HEK293 (cell line): ENCODE results near the gene COA1.

Experiments used
- BCL11A ChIP-seq: fragments of 450-650 bp; formaldehyde crosslinking; IDR thresholded peaks from 2 replicates; pipeline ENCODE4 v1.5.1; 2016; ENCODE audit warnings: low read depth, missing biosample characterization, missing genetic modification characterization
- KLF16 ChIP-seq: fragments of 450-650 bp; formaldehyde crosslinking; IDR thresholded peaks from 2 replicates; pipeline ENCODE4 v1.5.1; 2017; ENCODE audit warnings: missing biosample characterization, missing genetic modification characterization
- ZBTB20 ChIP-seq: fragments of 450-650 bp; formaldehyde crosslinking; IDR thresholded peaks from 2 replicates; pipeline ENCODE4 v1.5.1; 2016; ENCODE audit warnings: missing biosample characterization, missing genetic modification characterization
- ZBTB21 ChIP-seq: fragments of 450-650 bp; formaldehyde crosslinking; IDR thresholded peaks from 2 replicates; pipeline ENCODE4 v1.5.1; 2017; ENCODE audit warnings: missing biosample characterization, missing genetic modification characterization
- ZBTB8A ChIP-seq: fragments of 450-650 bp; formaldehyde crosslinking; IDR thresholded peaks from 2 replicates; pipeline ENCODE4 v1.5.1; 2016; ENCODE audit warnings: missing biosample characterization, missing genetic modification characterization
- ZNF221 ChIP-seq: fragments of 450-650 bp; formaldehyde crosslinking; IDR thresholded peaks from 2 replicates; pipeline ENCODE4 v1.5.1; 2017; ENCODE audit warnings: missing biosample characterization, missing genetic modification characterization, borderline replicate concordance
- ZNF24 ChIP-seq: fragments of 450-650 bp; formaldehyde crosslinking; IDR thresholded peaks from 2 replicates; pipeline ENCODE4 v1.5.1; 2016; ENCODE audit warnings: missing biosample characterization, missing genetic modification characterization
- ZNF350 ChIP-seq: fragments of 450-650 bp; formaldehyde crosslinking; IDR thresholded peaks from 2 replicates; pipeline ENCODE4 v1.5.0; 2017; ENCODE audit warnings: missing biosample characterization, mild to moderate bottlenecking, missing genetic modification characterization
- ZNF426 ChIP-seq: fragments of 450-650 bp; formaldehyde crosslinking; IDR thresholded peaks from 2 replicates; pipeline ENCODE4 v1.5.1; 2017; ENCODE audit warnings: missing biosample characterization, missing genetic modification characterization, mild to moderate bottlenecking, inconsistent platforms, moderate library complexity
- ZNF433 ChIP-seq: fragments of 450-650 bp; formaldehyde crosslinking; IDR thresholded peaks from 2 replicates; pipeline ENCODE4 v1.5.1; 2016; ENCODE audit warnings: missing biosample characterization, missing genetic modification characterization, low read depth
- ZNF510 ChIP-seq: fragments of 450-650 bp; formaldehyde crosslinking; IDR thresholded peaks from 2 replicates; pipeline ENCODE4 v1.5.1; 2018; ENCODE audit warnings: mild to moderate bottlenecking, missing genetic modification characterization, missing biosample characterization; ENCODE audit not compliant: insufficient replicate concordance
- ZNF549 ChIP-seq: fragments of 450-650 bp; IDR thresholded peaks from 2 replicates; pipeline ENCODE4 v1.5.1; 2018; ENCODE audit warnings: missing biosample characterization, missing genetic modification characterization, mild to moderate bottlenecking, inconsistent platforms, moderate library complexity
- ZNF558 ChIP-seq: fragments of 450-650 bp; formaldehyde crosslinking; IDR thresholded peaks from 2 replicates; pipeline ENCODE4 v1.5.1; 2016; ENCODE audit warnings: missing biosample characterization, missing genetic modification characterization
- ZNF677 ChIP-seq: fragments of 450-650 bp; IDR thresholded peaks from 2 replicates; pipeline ENCODE4 v1.5.0; 2018; ENCODE audit warnings: missing biosample characterization, mild to moderate bottlenecking, missing genetic modification characterization, moderate library complexity
- ZNF777 ChIP-seq: fragments of 450-650 bp; formaldehyde crosslinking; IDR thresholded peaks from 2 replicates; pipeline ENCODE4 v1.5.1; 2017; ENCODE audit warnings: missing biosample characterization, missing genetic modification characterization, borderline replicate concordance
- ZNF837 ChIP-seq: fragments of 450-650 bp; formaldehyde crosslinking; IDR thresholded peaks from 2 replicates; pipeline ENCODE4 v1.5.1; 2016; ENCODE audit warnings: missing biosample characterization, missing genetic modification characterization
- TF ChIP-seq, protein P1 (sequence below): fragments of 450-650 bp; formaldehyde crosslinking; IDR thresholded peaks from 2 replicates; pipeline ENCODE4 v1.5.1; 2016; ENCODE audit warnings: missing biosample characterization, missing genetic modification characterization
- TF ChIP-seq, protein P2 (sequence below): fragments of 450-650 bp; formaldehyde crosslinking; IDR thresholded peaks from 2 replicates; pipeline ENCODE4 v1.5.1; 2016; ENCODE audit warnings: missing biosample characterization, missing genetic modification characterization, low read depth
- TF ChIP-seq, protein P3 (sequence below): fragments of 450-650 bp; formaldehyde crosslinking; IDR thresholded peaks from 2 replicates; pipeline ENCODE4 v1.5.1; 2017; ENCODE audit warnings: missing biosample characterization, mild to moderate bottlenecking, missing genetic modification characterization, moderate library complexity
- TF ChIP-seq, protein P4 (sequence below): fragments of 450-650 bp; formaldehyde crosslinking; IDR thresholded peaks from 2 replicates; pipeline ENCODE4 v1.5.1; 2016; ENCODE audit warnings: missing biosample characterization, missing genetic modification characterization
- TF ChIP-seq, protein P5 (sequence below): fragments of 450-650 bp; formaldehyde crosslinking; IDR thresholded peaks from 2 replicates; pipeline ENCODE4 v1.5.1; 2016; ENCODE audit warnings: missing biosample characterization, missing genetic modification characterization
- TF ChIP-seq, protein P6 (sequence below): fragments of 450-650 bp; formaldehyde crosslinking; IDR thresholded peaks from 2 replicates; pipeline ENCODE4 v1.5.1; 2016; ENCODE audit warnings: missing biosample characterization, missing genetic modification characterization
- TF ChIP-seq, protein P7 (sequence below): fragments of 450-650 bp; IDR thresholded peaks from 2 replicates; pipeline ENCODE4 v1.5.1; 2018; ENCODE audit warnings: missing biosample characterization, missing genetic modification characterization
- TF ChIP-seq, protein P8 (sequence below): fragments of 450-650 bp; IDR thresholded peaks from 2 replicates; pipeline ENCODE4 v1.5.1; 2018; ENCODE audit warnings: missing biosample characterization, mild to moderate bottlenecking, missing genetic modification characterization

The COA1 gene

DNA sequence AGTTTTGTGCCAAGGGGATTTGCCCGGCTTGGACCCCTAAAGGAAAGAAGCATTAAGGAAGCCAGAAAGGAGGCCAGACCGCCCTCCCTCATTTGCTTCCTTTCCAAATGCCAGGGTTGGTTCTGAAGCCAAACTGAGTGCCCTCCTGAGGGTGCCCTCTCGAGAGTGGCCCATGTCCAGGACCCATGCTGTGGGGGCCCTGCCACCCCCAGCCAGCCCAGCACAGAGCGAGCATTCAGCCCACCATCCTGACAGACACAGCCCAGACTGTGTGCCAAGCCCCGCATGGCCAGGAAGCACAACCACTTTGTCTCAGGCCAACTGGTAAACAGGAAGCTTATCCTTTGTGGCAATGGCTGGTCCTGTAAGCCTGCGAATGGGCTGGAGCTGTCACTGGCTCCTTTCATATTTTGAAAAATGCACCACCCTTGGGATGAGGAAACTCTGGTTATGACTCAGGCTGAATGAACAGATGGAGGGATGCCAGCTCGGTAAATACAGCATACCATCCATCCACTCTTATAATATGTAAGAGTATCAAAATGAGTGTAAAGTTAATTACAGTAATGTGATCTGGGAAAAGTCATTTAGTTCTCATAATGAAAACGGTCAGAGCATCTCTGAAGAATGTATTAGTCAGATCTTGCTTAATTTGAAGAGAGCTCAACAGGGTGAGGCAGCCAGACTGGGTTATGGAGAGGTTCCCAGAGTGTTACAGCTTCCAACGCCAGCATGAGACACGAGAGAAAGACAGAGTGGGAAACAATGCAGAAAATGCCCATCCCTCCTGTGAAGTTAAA lies 81.5 kb downstream of the COA1 start (continued):
- TF ChIP-seq, protein P1, sequence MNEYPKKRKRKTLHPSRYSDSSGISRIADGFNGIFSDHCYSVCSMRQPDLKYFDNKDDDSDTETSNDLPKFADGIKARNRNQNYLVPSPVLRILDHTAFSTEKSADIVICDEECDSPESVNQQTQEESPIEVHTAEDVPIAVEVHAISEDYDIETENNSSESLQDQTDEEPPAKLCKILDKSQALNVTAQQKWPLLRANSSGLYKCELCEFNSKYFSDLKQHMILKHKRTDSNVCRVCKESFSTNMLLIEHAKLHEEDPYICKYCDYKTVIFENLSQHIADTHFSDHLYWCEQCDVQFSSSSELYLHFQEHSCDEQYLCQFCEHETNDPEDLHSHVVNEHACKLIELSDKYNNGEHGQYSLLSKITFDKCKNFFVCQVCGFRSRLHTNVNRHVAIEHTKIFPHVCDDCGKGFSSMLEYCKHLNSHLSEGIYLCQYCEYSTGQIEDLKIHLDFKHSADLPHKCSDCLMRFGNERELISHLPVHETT (tag by site-specific recombination) = peak; percentile 61; the same call in 1 of the 2 replicates
- peak; percentile 56; the same call in 1 of the 2 replicates for TF ChIP-seq ZNF24 (tag by site-specific recombination)
- TF ChIP-seq, protein P2, sequence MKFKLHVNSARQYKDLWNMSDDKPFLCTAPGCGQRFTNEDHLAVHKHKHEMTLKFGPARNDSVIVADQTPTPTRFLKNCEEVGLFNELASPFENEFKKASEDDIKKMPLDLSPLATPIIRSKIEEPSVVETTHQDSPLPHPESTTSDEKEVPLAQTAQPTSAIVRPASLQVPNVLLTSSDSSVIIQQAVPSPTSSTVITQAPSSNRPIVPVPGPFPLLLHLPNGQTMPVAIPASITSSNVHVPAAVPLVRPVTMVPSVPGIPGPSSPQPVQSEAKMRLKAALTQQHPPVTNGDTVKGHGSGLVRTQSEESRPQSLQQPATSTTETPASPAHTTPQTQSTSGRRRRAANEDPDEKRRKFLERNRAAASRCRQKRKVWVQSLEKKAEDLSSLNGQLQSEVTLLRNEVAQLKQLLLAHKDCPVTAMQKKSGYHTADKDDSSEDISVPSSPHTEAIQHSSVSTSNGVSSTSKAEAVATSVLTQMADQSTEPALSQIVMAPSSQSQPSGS = no peak
- TF ChIP-seq ZBTB20 (tag by site-specific recombination) = no peak
- TF ChIP-seq ZBTB21 (tag by site-specific recombination) = 0 out of 2 replicates have a peak, but pooled peaks have one; percentile 26
- TF ChIP-seq, protein P3, sequence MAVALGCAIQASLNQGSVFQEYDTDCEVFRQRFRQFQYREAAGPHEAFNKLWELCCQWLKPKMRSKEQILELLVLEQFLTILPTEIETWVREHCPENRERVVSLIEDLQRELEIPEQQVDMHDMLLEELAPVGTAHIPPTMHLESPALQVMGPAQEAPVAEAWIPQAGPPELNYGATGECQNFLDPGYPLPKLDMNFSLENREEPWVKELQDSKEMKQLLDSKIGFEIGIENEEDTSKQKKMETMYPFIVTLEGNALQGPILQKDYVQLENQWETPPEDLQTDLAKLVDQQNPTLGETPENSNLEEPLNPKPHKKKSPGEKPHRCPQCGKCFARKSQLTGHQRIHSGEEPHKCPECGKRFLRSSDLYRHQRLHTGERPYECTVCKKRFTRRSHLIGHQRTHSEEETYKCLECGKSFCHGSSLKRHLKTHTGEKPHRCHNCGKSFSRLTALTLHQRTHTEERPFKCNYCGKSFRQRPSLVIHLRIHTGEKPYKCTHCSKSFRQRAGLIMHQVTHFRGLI = peak; percentile 94
- no peak for TF ChIP-seq ZNF549
- no peak for TF ChIP-seq ZNF350 (tag by site-specific recombination)
- no peak for TF ChIP-seq ZNF510
- TF ChIP-seq ZNF777 (tag by site-specific recombination) = no peak
- TF ChIP-seq ZBTB8A = no peak
- TF ChIP-seq, protein P4, sequence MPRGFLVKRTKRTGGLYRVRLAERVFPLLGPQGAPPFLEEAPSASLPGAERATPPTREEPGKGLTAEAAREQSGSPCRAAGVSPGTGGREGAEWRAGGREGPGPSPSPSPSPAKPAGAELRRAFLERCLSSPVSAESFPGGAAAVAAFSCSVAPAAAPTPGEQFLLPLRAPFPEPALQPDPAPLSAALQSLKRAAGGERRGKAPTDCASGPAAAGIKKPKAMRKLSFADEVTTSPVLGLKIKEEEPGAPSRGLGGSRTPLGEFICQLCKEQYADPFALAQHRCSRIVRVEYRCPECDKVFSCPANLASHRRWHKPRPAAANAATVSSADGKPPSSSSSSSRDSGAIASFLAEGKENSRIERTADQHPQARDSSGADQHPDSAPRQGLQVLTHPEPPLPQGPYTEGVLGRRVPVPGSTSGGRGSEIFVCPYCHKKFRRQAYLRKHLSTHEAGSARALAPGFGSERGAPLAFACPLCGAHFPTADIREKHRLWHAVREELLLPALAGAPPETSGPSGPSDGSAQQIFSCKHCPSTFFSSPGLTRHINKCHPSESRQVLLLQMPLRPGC (tag by site-specific recombination) = peak; percentile 95
- no peak for TF ChIP-seq ZNF426 (tag by site-specific recombination)
- TF ChIP-seq KLF16 = no peak
- 0 out of 2 replicates have a peak, but pooled peaks have one; percentile 37 for TF ChIP-seq BCL11A (tag by site-specific recombination)
- TF ChIP-seq ZNF433 (tag by site-specific recombination) = no peak
- TF ChIP-seq ZNF677 = no peak
- TF ChIP-seq, protein P5, sequence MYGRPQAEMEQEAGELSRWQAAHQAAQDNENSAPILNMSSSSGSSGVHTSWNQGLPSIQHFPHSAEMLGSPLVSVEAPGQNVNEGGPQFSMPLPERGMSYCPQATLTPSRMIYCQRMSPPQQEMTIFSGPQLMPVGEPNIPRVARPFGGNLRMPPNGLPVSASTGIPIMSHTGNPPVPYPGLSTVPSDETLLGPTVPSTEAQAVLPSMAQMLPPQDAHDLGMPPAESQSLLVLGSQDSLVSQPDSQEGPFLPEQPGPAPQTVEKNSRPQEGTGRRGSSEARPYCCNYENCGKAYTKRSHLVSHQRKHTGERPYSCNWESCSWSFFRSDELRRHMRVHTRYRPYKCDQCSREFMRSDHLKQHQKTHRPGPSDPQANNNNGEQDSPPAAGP = peak; percentile 59; the same call in 1 of the 2 replicates
- 0 out of 2 replicates have a peak, but pooled peaks have one; percentile 25 for TF ChIP-seq ZNF558 (tag by site-specific recombination)
- TF ChIP-seq, protein P6, sequence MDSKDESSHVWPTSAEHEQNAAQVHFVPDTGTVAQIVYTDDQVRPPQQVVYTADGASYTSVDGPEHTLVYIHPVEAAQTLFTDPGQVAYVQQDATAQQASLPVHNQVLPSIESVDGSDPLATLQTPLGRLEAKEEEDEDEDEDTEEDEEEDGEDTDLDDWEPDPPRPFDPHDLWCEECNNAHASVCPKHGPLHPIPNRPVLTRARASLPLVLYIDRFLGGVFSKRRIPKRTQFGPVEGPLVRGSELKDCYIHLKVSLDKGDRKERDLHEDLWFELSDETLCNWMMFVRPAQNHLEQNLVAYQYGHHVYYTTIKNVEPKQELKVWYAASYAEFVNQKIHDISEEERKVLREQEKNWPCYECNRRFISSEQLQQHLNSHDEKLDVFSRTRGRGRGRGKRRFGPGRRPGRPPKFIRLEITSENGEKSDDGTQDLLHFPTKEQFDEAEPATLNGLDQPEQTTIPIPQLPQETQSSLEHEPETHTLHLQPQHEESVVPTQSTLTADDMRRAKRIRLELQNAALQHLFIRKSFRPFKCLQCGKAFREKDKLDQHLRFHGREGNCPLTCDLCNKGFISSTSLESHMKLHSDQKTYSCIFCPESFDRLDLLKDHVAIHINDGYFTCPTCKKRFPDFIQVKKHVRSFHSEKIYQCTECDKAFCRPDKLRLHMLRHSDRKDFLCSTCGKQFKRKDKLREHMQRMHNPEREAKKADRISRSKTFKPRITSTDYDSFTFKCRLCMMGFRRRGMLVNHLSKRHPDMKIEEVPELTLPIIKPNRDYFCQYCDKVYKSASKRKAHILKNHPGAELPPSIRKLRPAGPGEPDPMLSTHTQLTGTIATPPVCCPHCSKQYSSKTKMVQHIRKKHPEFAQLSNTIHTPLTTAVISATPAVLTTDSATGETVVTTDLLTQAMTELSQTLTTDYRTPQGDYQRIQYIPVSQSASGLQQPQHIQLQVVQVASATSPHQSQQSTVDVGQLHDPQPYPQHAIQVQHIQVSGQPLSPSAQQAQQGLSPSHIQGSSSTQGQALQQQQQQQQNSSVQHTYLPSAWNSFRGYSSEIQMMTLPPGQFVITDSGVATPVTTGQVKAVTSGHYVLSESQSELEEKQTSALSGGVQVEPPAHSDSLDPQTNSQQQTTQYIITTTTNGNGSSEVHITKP (tag by site-specific recombination) = 0 out of 2 replicates have a peak, but pooled peaks have one; percentile 44
- TF ChIP-seq, protein P7, sequence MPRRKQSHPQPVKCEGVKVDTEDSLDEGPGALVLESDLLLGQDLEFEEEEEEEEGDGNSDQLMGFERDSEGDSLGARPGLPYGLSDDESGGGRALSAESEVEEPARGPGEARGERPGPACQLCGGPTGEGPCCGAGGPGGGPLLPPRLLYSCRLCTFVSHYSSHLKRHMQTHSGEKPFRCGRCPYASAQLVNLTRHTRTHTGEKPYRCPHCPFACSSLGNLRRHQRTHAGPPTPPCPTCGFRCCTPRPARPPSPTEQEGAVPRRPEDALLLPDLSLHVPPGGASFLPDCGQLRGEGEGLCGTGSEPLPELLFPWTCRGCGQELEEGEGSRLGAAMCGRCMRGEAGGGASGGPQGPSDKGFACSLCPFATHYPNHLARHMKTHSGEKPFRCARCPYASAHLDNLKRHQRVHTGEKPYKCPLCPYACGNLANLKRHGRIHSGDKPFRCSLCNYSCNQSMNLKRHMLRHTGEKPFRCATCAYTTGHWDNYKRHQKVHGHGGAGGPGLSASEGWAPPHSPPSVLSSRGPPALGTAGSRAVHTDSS (tag by site-specific recombination) = no peak
- TF ChIP-seq ZNF221 = no peak
- TF ChIP-seq, protein P8, sequence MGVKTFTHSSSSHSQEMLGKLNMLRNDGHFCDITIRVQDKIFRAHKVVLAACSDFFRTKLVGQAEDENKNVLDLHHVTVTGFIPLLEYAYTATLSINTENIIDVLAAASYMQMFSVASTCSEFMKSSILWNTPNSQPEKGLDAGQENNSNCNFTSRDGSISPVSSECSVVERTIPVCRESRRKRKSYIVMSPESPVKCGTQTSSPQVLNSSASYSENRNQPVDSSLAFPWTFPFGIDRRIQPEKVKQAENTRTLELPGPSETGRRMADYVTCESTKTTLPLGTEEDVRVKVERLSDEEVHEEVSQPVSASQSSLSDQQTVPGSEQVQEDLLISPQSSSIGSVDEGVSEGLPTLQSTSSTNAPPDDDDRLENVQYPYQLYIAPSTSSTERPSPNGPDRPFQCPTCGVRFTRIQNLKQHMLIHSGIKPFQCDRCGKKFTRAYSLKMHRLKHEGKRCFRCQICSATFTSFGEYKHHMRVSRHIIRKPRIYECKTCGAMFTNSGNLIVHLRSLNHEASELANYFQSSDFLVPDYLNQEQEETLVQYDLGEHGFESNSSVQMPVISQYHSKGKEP (tag by site-specific recombination) = no peak
- TF ChIP-seq ZNF837 (tag by site-specific recombination) = no peak
